NCI-H2171 treated with DMSO at 0.1 percent for 48 hours (cell line): Measurements from ENCODE around the gene PPP1R9A.

Experiments
- DNase-seq: peaks from one replicate; lab custom pipeline; 2025; lab: John Stamatoyannopoulos, UW

The PPP1R9A gene

GRCh38 chr7:95264363-95264891 lies 357.0 kb downstream of the PPP1R9A start:
- no peak for DNase-seq

DNA sequence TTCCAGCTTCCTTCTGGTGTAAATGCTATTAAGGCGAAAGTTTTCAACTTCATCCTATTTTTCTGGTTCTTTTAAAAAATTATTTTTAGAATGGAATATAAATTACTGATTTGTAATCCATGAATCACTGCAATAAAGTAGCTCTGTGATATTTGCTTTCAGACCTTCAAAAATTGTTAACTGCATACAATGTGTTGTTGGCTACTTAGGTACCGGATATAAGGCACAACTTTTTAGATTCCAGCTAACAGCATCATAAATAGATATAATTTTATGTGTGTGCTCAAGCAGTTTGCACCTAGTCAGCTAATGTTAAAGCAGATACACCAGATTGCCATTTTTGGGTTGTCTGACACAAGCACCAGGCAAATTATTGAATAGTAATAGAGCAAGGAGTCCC lies 358.2 kb downstream of the PPP1R9A start:
- DNase-seq, result no peak

- DNase-seq, result no peak
These were observed 360.4 kb downstream of the PPP1R9A start for GRCh38 chr7:95267754-95268153.

DNA sequence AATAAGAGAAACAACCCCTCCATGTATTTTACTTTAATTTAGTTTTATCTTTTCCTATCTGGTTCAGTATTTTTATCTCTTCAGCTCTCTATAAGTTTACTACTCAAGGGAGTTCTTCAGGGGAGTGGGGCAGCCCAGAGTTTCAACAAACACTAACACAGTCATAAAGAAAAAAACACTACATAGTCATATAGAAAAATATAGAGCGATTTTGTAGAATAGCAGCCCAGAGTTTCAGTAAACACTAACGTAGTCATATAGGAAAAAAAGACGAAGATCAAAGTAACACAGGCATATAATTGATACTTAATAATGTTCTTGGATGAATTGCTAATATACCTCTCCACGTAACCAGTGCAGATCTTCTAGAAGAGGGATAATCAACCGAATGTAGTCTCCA lies 362.2 kb downstream of the PPP1R9A start:
- no peak for DNase-seq

DNA sequence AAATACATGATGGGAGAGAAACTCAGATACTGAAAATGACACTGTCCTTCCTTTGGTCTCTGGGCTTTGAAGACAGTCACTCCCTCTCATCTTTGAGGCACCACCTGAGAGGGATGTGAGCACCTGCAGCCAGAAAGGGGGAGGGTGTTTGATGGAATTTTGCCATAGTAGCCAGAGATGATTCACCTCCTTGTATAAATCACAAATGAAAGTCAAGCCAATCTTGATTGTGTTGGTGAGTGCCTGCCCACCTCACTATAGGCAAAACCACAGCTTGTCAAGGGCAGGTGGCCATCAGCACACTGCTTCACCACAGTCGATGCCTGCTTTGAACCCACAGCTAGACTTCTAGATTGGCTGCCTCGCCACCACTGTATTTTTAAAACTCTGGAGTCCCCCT lies 368.7 kb downstream of the PPP1R9A start:
- DNase-seq, result no peak

DNA sequence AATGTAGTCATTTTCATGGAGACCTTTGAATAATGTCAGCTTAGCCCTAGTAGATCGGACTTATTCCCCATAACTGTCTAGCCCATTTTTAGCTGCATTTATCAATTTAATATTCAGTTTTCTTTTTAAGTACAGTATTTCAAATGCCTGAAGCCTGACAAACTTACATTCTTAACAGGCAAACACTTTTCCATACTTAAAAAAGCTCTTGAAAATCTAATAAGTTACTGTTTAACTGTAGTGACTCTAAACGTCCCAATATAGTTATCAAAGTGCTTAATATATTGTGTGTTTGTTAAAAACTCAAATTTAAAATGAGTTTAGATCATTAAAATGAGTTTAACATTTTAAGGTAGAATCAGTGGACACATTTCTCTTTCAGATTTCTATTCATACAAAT lies 372.0 kb downstream of the PPP1R9A start:
- no peak for DNase-seq

DNA sequence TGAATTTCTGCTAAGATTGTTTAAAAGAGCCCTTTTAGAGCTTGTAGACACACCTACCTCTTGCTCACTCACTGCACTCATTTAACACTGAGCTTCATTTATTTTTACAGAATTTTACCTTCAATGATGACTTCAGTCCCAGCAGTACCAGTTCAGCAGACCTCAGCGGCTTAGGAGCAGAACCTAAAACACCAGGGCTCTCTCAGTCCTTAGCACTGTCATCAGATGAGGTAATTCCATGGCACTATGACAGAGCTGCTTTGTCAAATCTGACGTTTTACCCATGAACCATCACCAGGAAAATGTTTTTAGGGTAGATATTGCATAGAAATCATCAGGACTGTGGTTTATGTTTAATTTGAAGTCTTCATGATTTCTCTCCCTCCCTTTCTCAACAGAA lies 378.7 kb downstream of the PPP1R9A start:
- DNase-seq, result no peak

DNA sequence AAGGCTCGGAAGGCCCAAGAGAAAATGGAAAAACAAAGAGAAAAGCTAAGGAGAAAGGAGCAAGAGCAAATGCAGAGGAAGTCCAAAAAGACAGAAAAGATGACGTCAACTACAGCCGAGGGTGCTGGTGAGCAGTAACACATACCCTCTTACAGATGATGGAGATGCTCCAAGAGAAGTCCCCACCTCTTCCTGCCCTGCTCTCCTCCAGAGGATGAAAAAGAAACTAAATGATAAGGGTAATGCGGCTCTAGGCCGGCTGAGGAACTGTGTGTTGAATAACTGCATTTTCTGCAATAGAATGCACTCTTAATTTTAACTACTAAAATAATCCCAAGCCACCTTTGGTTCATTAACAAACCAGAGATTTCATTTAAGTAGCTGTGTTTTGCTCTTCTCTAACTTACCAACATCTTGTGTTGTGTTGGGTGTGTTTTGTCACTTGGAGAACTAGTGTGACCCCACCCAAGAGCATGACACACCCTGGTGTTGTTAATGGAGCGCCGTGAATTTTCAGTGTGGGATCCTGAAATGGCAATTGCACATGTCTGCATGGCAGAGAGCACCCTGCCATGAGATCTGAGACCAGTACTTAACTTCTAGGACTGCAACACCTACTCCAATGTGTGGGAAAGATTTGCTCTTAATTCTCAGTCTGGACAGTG lies 382.9 kb downstream of the PPP1R9A start:
- no peak for DNase-seq

GRCh38 chr7:95295397-95295796 lies 388.0 kb downstream of the PPP1R9A start:
- no peak for DNase-seq

GRCh38 chr7:95296456-95296855 lies 389.1 kb downstream of the PPP1R9A start:
- DNase-seq, result no peak

- no peak for DNase-seq
These were observed 389.6 kb downstream of the PPP1R9A start for GRCh38 chr7:95297041-95297440.

DNA sequence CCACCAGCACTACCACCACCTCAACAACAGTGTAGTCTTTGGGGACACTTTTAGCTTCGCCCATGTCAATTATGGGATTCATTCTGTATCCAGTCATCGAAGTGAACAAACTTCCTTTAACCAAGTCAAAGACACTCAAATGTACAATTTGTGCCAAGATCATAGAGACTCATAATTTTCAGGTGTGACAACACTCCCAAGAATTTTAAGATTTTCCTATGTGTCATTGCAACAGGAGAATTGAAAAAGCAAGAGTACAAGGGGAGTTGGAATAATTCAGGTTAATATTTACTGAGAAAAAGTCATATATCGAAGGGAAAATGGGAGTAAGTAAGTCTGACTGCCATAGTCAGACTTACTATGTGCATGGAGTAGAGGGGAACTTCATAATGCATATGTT lies 390.7 kb downstream of the PPP1R9A start:
- no peak for DNase-seq

DNA sequence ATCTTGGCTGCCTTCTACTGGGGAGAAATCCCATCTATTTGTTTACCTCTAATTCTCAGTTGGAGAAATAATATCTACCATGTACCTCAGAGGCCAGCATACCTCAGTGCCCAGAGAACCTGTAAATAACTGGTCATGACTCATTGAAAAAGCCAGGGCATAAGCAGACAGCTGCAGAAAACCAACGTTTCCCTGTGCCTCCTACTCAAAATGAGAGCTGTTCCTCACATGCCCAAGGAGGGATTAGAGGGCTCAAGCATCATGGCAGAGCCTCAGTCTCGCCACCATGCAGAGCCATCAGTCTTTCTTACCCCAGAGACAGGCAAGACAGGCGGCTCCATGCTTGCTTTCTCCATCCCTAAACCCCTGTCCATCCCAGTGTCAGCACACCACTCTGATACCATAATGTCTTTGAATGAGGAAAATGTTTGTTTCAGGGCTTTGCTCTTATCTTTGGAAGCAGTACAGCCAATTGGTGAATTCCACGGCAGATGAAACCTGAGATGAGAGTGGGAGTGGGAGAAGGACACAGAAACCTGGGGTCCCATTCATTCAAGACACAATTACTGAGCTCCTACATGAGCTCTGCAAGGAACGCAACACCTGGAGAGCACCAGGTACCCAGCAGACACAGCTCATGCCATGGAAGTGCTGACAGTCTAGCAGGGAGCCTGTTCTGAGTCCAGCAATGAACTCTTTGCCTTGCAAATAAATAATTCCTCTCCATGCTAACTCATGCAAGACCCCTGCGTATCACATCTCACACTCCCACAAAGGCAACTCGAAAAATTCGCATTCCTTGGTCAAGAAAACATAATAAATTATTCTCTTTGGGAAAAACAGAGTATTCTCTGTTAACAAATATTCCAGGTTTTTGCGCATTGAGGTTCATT lies 395.9 kb downstream of the PPP1R9A start:
- no peak for DNase-seq

GRCh38 chr7:95304990-95305389 lies 397.6 kb downstream of the PPP1R9A start:
- DNase-seq, result no peak

- no peak for DNase-seq
These were observed 402.6 kb downstream of the PPP1R9A start for GRCh38 chr7:95309951-95310350.

- DNase-seq, result no peak
These were observed 404.0 kb downstream of the PPP1R9A start for GRCh38 chr7:95311389-95311788.

DNA sequence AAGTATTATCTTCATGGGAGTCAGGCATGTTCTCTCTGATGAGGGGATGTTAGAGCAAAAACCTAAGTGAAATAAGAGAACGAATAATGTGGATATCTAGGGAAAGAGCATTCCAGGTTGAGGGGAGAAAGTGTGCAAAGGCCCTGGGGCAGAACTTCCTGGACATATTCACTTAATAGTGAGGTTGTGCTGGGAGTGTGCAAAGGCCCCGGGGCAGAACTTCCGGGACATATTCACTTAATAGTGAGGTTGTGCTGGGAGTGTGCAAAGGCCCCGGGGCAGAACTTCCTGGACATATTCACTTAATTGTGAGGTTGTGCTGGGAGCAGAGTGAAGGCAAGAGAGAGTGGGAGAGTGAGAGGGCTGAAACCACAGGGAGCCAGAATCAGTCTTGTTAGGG lies 405.2 kb downstream of the PPP1R9A start:
- DNase-seq, result no peak

DNA sequence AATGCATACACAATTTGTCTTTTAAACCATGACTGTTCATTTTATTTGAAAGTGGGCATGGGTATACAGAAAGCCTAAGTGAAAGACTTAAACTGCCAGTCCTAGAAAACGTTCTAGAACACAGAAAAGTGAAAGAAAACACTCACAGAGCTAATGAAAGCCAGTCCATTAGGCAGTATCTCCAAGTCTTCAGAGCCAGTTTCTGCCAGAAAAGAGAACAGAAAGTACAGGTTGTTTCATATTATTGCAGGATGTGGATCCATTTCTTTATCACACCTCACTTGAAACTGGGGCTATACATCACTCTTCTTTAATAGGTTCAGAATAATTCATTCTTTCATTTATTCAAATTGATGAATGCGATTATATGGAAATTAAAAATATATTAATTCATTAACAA lies 409.2 kb downstream of the PPP1R9A start:
- no peak for DNase-seq

DNA sequence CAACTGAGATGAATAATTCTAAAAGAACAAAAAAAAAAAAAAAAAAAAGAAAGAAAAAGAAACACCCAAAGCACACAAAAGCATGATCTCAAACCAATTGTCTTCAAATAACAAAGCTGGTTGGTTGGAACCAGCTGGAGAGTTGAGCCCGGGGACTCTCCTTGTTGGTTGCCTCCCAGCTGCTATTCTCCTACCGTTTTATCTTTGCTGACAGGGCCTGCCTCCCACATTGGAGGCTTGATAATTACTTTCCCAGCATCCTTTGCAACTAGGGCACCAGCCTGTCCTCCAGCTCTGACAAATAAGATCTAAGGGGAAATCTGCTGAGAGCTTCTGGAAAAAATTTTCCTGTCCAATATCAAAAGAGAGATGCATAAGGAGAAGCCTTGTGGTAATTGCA lies 410.2 kb downstream of the PPP1R9A start:
- peak; percentile 71 for DNase-seq

DNA sequence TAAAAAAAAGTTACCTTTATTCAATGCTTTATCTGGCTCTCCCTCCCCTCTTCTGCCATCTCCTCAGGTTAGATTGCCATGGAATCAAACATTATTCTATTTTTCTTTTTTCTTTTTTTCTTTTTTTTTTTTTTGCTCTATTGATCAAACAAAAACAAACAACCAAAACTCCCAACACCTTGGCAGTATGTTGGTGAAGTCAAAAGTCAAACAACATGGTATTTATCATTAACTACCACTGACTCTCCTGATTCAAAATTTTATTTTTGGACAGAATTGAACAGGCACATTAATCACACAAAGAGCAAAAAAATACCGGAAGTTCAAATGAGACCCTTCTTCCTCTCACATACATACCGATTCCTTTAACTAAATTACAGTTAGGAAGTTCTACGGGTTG lies 410.6 kb downstream of the PPP1R9A start:
- DNase-seq, result no peak

- DNase-seq, result peak; percentile 86
These were observed 411.2 kb downstream of the PPP1R9A start for GRCh38 chr7:95318501-95319100.

- DNase-seq, result no peak
These were observed 412.2 kb downstream of the PPP1R9A start for GRCh38 chr7:95319570-95319969.

DNA sequence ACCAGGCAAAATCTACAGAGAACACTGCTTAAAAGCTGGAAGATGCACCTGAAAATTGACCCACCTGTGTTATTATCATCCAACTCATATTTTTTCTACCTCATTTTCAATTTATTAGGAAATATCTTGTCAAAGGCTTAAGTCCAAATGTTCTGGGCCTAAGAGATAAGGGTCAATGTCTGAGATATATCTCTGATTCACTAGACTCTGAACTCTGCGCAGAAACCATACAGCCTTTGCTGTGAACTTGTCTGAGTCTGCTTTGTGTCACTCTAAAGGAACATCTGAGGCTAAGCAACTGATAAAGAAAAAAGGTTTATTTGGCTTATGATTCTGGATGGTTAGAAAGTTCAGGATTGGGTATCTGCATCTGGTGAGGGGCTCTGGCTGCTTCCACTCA lies 413.3 kb downstream of the PPP1R9A start:
- no peak for DNase-seq
